Ammon's horn (tissue), 1 donor: ENCODE data around the gene DRD4.

Experiments used
- DNase-seq: peaks from one replicate; pipeline ENCODE4 v3.0.0-alpha.2; 2016; ENCODE audit warnings: low spot score

The DRD4 gene

DNA sequence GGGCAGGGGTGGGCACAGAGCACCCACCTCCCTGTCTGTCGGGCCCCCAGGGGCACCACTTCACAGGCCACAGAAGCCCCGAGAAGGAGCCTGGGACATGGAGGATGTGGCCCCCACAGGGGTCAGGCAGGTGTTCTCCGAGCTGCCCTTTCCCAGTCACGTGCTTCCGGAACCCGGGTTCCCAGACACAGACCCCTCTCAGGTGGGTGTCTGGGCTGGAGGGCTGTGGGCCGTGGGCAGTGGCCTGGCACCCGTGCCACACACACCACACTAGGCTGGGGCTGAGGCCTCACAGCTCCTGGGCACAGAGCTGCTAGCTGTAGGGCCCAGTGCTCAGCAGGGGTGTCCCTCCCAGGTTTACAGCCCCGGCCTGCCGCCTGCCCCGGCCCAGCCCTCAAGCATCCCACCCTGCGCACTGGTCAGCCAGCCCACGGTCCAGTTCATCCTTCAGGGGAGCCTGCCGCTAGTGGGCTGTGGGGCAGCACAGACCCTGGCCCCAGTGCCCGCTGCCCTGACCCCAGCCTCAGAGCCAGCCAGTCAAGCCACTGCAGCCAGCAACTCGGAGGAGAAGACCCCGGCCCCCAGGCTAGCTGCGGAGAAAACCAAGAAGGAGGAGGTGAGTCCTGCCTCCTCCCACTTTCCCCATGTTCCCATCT lies 26.8 kb upstream of the DRD4 start:
- DNase-seq = no peak

DNA sequence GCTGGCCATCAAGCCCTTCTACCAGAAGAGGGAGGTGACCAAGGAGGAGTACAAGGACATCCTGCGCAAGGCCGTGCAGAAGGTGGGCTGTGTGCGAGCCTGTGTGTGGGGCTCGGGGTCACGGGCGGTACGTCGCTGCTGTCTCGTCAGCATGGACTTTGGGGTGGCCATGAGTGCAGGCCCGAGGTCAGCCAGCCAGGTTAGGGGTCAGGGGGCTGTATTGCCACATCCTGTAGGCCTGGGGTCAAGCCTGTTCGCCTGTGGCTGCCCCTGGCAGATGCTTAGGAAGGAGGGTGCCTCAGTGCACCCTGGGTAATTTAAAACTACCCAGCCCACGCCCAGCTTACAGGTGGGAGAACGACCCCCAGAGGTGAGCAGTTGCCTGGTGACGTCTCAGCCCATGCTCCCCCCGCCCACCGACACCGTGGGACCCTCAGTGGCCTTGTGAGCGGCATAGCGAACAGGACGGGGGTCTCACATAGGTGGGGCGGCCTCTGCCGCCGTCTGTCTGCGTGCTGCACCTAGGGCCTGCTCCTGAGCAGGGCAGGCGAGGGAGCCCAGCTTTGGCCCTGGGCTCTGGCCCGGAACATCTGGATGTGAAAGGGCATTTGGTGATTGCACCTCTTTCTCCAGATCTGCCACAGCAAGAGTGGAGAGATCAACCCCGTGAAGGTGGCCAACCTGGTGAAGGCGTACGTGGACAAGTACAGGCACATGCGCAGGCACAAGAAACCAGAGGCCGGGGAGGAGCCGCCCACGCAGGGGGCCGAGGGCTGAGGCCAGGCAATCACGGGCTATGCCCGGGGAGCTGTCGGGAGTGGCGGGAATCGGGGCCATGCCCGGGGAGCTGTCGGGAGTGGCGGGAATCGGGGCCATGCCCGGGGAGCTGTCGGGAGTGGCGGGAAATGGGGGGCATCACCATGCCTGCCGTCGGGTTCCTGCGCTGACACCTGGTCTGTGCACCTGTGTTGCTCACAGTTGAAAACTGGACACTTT lies 25.8 kb upstream of the DRD4 start:
- DNase-seq = no peak

DNA sequence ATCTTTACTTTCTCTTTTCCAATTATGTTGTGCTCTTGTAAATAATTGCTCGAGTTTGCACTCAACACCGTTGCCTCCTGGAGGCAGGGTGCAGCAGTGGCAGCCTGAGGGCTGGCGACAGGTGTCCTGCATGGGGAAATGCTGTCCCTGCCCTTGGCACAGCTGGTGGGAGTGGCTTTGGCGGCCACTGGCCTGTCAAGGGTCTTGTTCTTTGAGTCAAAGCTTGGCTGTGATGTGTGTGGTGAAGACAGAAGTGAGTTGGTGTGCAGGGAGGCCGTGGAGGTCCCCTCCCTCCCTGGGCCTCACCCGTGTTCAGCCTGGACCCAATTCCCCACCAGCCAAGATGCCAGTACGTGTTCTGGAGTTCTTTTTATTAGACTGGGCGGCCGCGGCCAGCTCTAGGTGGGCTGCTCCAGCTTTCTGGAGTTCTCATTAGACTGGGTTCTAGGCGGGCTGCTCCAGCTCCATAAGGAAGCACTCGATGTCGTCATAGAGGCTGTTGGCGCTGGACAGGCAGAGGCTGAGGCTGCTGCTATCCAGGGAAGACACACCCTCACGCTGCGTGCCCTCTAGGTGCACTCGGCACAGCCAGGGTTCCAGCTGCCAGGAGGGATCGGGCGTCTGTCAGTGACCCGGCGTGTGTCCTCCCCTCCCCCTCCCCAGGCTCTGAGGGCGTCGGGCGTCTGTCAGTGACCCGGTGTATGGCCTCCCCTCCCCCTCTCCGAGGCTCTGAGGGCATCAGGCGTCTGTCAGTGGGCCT lies 24.7 kb upstream of the DRD4 start:
- no peak for DNase-seq

DNA sequence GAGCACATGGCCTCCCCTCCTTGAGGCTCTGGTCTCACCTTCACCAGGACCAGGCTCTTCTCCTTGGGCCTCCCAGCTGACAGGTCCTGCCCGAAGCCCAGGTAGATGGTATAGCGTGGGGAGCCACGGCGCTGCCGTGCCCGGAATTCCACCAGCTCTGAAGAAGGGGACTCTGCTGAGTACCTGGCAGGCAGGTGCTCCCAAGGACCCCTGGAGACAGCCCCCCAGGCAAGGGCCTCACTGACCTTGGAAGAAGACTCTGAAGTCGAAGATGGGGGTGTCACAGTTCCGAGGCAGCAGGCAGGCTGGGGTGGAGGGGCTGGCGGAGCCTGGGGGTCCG lies 24.1 kb upstream of the DRD4 start:
- DNase-seq = no peak

DNA sequence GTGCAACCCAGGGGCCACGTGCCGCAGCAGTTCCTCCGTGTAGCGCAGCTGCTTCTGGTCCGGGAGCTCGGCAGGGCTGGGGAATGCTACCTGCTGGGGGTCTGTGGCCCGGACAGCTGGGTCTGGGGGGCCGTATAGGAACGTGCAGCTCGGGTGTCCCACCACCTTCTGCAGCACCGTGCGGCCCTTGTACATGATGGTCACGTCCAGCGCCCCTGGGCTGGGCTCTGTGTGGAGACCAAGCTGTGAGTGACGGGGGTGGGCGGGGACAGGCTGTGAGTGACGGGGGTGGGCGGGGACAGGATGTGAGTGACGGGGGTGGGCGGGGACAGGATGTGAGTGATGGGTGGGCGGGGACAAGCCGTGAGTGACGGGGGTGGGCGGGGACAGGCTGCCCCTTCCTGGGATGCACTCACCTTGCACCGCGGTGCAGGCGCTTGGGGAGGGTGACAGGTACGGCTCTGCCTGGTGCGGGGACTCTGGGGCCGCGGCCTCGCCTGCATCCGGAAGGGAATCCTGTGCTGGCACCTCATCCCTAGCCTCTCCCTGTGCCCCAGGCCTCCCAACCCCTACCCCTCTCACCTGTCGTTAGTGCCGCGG lies 23.6 kb upstream of the DRD4 start:
- DNase-seq = peak; percentile 41

DNA sequence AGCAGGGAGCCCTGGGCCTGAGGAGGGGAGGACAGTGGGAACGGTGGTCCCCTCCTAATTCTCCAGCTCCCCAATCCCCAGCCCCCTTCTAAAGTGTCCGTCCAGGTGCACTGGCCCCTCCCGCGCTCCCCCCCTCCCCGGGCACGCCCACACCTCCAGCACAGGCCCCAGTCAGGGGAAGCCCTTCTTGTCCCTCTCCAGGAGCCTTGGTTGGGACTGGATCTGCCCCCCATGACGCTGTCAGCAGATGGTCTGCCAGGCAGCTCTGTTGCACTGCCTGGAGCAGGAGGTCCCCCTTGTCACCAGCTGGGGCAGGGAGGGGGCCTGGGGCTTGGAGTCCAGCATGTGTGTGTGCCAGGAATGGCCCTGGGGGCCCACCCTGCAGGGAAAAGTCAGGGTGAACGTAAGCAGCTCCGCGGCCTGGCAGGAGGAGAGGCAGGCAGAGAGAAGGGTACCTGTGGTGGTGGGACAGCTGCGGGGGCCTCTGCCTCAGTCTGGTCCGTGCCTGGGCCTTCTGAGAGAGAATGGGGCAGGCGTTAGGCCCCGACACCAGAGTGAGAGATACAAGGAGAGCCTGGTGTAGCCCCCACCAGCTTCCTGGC lies 22.9 kb upstream of the DRD4 start:
- no peak for DNase-seq

DNA sequence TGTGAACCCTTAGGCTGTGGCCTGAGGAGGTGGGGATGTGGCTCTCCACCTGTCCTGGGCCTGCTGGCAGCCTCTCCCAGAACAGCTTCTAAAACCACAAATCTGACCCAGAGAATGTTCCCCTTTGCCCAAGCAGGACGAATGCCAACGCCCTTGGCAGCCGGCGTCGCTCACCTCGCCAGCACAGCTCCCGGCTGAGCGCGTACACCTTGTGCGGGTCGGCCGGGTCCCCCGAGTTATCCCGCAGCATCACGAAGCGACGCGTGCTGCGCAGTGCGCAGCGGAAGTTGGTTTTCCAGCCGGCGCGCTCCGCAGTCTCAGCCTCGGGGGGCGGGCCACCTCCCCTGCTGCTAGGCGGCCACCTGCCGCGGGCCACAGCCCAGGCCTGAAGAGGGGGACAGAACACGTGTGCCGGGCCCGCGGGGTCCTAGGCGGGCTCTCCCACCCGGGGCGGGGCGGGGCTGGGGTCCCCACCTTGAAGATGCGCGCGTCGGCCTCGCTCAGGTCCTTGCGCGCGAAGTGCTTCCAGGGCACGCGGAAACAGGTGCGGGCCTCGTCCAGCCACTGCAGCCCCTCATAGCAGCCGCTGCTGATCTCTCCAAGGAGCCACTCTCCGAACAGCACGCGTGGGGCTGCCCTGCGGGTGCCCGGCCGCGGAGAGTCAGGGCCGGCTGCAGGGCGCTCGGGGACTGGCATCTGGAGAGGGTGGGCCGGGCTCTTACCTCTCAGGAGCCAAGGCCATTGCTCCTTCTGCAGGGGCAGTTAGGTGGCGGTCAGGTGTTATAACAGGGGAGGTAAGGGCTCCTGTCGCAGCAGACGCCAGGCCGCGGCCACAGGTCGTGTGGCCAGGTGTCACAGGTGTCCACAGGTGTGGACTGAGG lies 22.2 kb upstream of the DRD4 start:
- DNase-seq = no peak

DNA sequence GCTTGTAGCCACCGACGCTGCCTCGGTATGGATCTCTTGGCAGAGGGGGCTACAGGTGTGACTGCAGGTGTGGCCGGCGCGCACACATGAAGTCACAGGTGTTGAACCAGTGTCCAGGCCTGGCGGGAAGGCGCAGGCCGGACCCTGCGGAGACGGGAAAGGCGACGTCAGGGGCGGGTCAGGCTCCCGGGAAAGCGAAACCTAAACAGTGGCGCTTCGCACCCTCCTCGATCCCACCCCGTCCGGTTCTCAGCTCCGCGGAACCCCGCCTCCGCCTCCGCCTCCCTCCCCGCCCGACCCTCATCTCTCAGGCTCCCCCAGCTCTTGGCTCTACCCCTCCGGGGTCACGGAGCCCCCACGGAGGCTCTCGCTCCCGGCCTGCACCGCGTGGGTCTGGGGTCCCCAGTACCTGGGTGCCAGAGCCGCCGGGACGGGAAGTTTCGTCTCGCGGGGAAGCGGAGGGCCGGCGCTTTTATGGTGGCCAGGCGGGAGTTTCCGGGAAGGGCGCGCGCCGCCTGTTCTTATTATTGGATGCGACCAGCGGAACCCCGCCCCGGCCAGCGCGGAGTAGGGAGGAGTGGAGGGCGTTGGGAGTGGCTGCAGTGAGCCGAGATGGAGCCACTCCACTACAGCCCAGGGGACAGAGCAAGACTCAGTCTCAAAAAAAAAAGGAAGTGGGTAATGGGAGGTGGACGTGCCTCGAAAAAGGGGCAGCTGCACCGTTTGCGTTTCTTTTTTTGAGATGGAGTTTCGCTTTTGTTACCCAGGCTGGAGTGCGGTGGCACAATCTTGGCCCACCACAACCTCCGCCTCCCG lies 21.4 kb upstream of the DRD4 start, which contains the start of gene IRF7:
Gene IRF7 (minus strand): TSS at position 447 of the 816 bp plus-strand sequence. CDS start 586 bp downstream, outside the sequence.
- peak; percentile 94 for DNase-seq

DNA sequence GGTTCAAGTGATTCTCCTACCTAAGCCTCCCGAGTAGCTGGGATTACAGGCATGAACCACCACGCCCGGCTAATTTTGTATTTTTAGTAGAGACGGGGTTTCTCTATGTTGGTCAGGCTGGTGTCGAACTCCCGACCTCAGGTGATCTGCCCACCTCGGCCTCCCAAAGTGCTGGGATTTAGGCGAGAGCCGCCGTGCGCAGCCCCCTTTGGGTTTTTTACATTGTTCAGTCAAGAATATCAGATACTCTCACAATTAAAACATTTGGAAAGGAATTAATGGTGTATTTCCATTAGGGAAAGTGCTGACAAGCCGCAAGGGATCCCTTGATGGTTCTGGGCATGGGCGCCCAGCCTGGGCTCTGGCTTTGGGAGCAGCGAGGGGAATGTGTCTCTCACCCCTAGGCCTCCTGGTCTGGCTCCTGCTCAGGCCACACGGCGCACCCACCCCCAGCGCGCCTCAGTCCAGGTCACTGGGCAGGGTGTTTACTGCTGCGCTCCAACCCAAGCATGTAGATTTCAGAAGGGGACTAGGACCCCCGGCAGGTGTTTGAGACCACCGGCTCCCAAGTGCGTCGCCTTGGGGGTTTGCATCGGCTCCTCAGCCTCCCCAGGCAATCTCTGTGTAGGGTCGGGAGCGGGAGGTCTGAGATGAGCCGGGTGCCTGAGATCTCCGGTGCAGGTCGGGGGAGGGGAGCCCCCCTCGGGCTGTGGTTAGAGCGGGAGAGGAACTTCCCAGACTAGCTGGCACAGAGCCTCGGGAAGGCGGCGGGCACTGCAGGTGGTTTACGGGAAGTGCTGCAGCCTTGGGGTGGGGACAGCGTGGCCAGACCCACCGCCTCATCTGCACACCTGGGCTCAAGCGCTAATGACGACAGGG lies 20.5 kb upstream of the DRD4 start:
- no peak for DNase-seq

DNA sequence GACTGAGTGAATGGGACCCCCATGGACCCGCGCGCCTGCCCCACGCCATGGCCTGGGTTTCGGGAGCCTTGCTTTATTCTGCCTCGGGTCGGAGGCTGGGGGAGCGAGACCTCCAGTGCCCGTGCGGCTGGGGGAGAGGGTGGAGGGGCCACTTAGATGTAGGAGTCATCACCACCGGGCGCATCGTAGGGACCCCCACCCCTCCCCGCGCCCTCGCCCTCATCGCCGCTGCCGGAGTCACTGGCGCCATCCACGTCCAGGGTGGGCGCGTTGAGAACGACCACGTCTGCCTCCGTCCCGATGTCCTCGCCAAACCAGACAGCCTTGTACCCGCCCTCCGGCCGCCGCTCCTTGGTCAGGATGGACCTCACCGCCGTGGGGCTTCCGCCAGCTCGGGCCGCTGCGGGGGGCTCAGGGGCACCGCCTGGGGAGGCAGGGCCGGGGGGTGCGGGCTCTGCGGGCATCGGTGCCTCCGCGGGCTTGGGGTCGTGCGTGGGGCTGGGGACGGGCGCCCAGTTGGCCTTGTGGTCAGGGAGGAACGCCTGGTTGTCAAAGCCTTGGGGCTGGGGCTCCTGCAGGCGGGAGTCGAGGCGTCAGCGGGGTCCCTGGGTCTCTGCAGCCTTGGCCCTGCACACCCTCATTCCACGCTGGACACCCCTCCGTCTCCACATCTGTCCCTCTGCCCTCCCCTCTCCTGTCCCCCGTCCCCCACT lies 19.7 kb upstream of the DRD4 start:
- no peak for DNase-seq

DNA sequence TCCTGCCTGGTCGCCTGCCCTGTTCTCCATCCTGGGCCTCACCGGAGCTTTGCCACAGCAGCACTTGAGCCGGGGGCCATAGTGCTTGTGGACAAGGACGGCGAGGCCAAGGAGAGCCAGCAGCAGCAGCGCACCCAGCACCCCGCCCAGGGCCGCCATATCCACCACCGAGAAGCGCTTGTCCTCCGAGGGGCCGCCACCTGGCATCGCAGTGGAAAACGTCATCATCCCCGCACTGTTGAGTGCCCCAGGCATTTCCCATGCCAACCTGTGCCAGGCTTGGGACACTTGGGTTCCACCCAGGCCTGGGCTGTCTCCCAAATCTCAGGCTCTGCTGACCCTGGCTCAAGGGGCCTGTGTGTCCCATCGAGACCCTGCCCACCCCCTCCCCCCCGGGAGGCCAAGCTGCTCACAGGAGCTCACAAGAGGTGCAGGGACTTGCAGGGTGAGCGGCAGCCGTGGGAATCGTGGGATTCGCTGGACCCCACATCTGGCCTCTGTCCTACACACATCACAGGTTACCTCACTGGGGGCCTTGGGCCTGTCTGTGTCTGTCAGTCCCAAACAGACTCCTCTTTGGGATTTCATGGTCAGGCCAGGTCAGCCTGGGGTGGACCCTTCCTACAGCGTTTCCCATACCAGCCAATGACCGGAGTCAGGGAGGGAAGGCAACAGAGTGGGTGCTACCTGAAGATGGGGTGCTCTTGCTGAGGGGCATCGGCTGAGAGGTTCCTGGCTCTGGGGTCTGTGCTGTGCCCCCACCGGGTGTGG lies 19.0 kb upstream of the DRD4 start:
- DNase-seq = no peak

DNA sequence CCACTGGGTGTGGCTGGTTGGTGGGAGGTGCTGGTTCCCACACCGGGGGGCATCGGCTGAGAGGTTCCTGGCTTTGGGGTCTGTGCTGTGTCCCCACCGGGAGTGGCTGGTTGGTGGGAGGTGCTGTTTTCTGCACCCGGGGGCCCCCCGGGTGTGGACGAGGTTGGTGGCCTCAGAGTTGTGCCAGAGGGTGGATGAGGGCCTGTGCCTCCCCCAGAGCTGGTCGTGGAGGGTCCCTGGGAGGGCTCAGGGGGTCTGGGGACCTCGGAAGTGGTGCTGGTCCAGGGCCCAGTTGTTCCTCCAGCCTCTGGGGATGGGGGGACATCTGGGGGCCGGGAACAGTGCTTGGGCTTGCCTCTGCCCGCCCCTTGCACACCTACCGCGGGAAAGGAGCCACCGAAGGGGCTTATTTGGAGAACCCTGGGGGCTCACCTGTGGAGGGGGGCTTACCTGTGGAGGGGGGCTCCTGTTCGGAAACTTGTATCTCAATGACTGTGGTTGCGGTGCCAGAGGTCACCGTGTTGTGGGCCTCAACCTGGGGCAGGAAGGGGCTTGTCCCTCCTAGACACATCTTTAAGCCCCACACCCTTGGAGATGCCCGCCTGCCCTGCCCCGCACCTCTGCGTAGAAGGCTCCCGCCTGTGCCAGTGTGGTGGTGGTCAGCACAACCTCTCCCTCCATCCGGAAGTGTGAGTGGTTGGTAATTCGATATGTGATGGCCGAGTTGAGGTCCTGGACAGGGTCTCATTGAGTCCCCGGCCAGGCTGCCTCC lies 18.0 kb upstream of the DRD4 start:
- no peak for DNase-seq

DNA sequence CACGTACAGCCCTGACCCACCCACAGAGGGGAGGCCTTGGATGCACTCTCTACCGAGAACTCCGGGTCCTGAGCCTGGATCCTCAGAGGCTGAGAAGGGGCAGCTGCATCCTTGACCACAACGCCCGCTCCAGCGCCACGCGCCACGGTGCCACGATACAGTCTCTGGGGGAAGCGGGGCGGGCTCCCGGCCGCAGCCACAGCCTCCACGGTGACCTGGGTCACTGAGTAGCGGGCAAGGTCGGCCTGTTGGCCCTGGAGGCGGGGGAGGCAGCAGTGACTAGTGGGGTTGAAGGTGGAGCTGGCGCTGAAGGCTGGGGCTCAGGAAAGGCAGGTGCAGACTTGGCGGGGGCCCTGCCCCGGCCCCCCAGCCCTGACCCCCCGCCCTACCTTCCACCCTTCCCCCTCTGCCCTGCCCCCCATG lies 17.4 kb upstream of the DRD4 start:
- DNase-seq = no peak

DNA sequence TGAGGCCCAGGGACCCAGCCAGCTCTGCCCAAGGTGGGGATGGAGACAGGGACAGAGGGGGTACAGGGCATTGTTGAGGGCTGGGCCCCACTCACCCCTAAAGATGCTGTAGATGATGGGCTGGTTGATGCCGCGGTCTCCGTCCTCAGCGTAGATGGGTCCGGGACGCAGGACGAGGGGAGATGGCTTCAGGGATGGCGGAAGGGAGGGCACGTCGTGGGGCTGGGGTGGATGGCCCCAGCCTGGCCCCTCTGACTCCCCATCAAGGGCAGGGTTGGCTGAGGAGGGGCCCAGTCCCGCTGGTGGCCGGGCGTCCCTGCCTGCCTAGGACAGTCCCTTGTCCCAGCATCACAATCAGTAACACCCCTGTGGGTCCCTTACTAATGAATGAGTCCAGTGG lies 16.9 kb upstream of the DRD4 start:
- no peak for DNase-seq

DNA sequence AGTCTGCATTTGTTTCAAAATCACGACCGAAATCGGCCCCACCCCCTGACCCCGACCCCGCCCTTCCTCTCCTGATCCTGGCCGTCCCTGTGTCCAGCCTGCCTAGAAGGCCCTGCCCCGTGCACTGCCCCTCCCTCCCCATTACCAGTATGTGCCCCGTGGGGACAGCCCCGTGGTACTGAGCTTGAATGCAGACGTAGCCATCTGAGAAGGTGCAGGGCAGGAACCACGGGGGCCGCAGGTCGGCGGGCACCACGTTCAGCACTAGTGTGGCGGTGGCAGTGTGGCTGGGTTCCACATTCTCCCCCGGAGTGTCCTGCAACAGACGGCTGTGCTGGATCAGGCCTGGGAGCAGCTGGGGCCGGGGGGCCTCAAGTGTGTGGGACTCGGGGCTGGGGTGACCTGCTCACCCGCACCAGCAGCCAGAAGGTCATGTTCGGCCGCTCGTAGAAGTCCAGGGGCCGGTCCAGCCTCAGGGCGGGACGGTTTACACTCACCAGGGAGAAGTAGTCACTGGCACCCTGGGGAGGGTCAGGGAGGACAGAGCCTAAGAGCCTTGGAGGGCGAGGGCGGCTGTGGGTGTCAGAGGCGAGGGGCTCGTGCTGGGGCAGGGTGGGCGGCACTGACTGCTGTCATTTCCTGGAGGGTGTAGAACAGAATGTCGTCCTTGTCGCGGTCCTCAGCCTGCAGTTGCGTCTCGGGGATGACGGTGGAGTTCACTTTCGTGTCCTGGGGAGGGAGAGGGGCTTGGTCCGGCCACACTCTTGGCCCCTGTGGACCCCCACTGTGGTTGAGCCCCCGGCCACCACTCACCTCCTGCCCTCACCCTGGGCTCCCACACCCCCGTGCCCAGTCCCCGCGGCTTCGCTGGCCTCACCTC lies 15.9 kb upstream of the DRD4 start:
- no peak for DNase-seq

DNA sequence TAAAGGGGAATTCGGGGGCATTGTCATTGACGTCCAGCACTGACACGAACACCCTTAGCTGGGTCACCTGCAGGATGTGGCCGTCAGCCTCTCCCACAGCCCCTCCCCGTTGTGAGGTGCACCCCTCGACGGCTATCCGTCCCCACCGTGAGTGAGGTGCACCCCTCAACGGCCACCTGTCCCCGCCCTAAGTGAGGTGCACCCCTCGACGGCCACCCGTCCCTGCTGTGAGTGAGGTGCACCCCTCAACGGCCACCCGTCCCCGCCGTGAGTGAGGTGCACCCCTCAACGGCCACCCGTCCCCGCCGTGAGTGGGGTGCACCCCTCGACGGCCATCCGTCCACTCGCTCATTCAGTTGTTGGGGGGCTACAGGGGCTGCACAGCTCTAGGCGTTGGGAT lies 15.2 kb upstream of the DRD4 start:
- DNase-seq = no peak
